ENCODE results near the gene TXK.

DNA sequence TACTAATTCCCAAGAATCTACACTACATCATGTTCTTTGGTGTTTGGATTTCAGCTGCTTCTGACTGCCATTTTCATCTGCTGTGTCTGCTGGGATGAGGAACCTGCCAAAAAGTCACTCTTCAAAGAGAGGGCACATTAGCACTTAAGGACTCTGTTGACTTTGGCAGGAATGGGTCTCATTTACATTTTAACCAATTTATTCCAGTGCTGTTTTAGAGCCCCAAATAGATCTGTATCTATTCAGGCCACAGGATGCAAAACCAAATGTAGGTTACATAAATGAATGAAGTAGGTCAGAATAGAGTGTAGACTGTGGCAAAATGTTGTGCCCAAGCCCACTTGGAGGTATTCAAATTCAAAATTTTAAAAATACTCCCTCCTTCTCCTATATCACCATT is 14.4 kb downstream of the TXK start:
- TF ChIP-seq, protein P1, sequence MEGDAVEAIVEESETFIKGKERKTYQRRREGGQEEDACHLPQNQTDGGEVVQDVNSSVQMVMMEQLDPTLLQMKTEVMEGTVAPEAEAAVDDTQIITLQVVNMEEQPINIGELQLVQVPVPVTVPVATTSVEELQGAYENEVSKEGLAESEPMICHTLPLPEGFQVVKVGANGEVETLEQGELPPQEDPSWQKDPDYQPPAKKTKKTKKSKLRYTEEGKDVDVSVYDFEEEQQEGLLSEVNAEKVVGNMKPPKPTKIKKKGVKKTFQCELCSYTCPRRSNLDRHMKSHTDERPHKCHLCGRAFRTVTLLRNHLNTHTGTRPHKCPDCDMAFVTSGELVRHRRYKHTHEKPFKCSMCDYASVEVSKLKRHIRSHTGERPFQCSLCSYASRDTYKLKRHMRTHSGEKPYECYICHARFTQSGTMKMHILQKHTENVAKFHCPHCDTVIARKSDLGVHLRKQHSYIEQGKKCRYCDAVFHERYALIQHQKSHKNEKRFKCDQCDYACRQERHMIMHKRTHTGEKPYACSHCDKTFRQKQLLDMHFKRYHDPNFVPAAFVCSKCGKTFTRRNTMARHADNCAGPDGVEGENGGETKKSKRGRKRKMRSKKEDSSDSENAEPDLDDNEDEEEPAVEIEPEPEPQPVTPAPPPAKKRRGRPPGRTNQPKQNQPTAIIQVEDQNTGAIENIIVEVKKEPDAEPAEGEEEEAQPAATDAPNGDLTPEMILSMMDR (IDR thresholded peaks at IDR 0.05) = no peak
- TF ChIP-seq POLR2AphosphoS5 (IDR thresholded peaks at IDR 0.05) = no peak
